OCI-LY1 (cell line): Measurements from ENCODE around the gene PCNT.
"Not testable (repeated sequence)": the region's sequence is repeated elsewhere in the genome, so short reads cannot be mapped to it uniquely, and the experiment has no call there.

ENCODE experiments used
- H2AFZ ChIP-seq: fragments of 200-600 bp; sonication (generic), shearing (Covaris generic); 2 replicates; pipeline ENCODE4 v1.6.0; 2014; ENCODE audit warnings: antibody characterized with exemption, mild to moderate bottlenecking, low read length
- H3F3A ChIP-seq: fragments of 200-600 bp; sonication (generic), shearing (Covaris generic); 2 replicates; pipeline ENCODE4 v1.6.0; 2014; ENCODE audit warnings: mild to moderate bottlenecking, antibody characterized with exemption, low read length, moderate library complexity; ENCODE audit not compliant: insufficient read depth
- H3K27ac ChIP-seq: fragments of 200-600 bp; sonication (generic); 2 replicates; pipeline ENCODE4 v1.5.1; 2014; ENCODE audit warnings: low read length, mixed run types, mild to moderate bottlenecking, low read depth; ENCODE audit not compliant: poor library complexity, severe bottlenecking
- H3K27me3 ChIP-seq: fragments of 200-600 bp; sonication (generic); 2 replicates; pipeline ENCODE4 v1.6.0; 2014; ENCODE audit warnings: antibody characterized with exemption, mild to moderate bottlenecking, low read length, moderate library complexity; ENCODE audit not compliant: insufficient read depth
- H3K36me3 ChIP-seq: fragments of 200-600 bp; sonication (generic); 2 replicates; pipeline ENCODE4 v1.6.1; 2014; ENCODE audit warnings: mild to moderate bottlenecking, antibody characterized with exemption, low read length, moderate library complexity, mixed read lengths; ENCODE audit not compliant: insufficient read depth
- H3K4me1 ChIP-seq: fragments of 200-600 bp; sonication (generic); 2 replicates; pipeline ENCODE4 v1.5.1; 2014; ENCODE audit warnings: mild to moderate bottlenecking, low read length, moderate library complexity; ENCODE audit not compliant: insufficient read depth, severe bottlenecking
- H3K4me2 ChIP-seq: fragments of 200-600 bp; sonication (generic), shearing (Covaris generic); 2 replicates; pipeline ENCODE4 v1.6.1; 2014; ENCODE audit warnings: low read length
- H3K4me3 ChIP-seq: fragments of 200-600 bp; sonication (generic); 2 replicates; pipeline ENCODE4 v1.5.1; 2014; ENCODE audit warnings: low read length, low read depth, mild to moderate bottlenecking, mixed read lengths; ENCODE audit not compliant: poor library complexity, severe bottlenecking
- H3K79me2 ChIP-seq: fragments of 200-600 bp; shearing (Covaris generic); 2 replicates; pipeline ENCODE4 v1.6.1; 2016; ENCODE audit warnings: mixed run types, low read length, mixed read lengths; ENCODE audit not compliant: insufficient read depth
- H3K9ac ChIP-seq: fragments of 200-600 bp; sonication (generic), shearing (Covaris generic); 2 replicates; pipeline ENCODE4 v1.6.1; 2014; ENCODE audit warnings: mild to moderate bottlenecking, low read length, mixed read lengths
- H3K9me2 ChIP-seq: fragments of 200-600 bp; sonication (generic), shearing (Covaris generic); 2 replicates; pipeline ENCODE4 v1.6.1; 2014; ENCODE audit warnings: low read depth, mild to moderate bottlenecking, low read length, mixed read lengths
- H3K9me3 ChIP-seq: fragments of 200-600 bp; shearing (Covaris generic); 2 replicates; pipeline ENCODE4 v1.6.1; 2014; ENCODE audit warnings: low read length, mixed read lengths
- H4K20me1 ChIP-seq: fragments of 200-600 bp; sonication (generic), shearing (Covaris generic); 2 replicates; pipeline ENCODE4 v1.6.0; 2016; ENCODE audit warnings: mild to moderate bottlenecking, low read length; ENCODE audit not compliant: insufficient read depth
- EZH2 ChIP-seq: fragments of 200-600 bp; sonication (generic), shearing (Covaris generic); IDR thresholded peaks from 2 replicates; pipeline ENCODE4 v1.8.0; 2017; ENCODE audit warnings: borderline replicate concordance, mixed run types, mild to moderate bottlenecking, antibody characterized with exemption, low read length, moderate library complexity, mixed read lengths
- TF ChIP-seq, protein P1 (sequence below): fragments of 200-600 bp; sonication (generic), shearing (Covaris generic); IDR thresholded peaks from 2 replicates; pipeline ENCODE4 v1.5.1; 2017; ENCODE audit warnings: mild to moderate bottlenecking, antibody characterized with exemption, low read length, moderate library complexity, mixed read lengths

The PCNT gene

DNA sequence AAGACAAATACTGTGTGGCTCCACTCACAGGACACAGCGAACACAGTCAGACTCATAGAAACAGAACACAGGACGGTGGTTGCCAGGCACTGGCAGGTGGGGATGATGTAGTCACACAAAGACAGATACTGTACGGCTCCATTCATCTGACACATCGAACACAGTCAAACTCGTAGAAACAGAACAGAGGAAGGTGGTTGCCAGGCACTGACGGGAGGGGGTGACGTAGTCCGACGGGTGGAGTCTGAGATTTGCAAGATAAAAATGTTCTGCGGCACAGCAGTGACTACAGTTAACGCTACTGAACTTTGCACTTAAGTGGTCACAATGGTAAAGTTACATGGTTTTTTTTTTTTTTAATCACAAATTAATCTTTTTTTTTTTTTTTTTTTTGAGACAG, 19.0 kb upstream of the PCNT start:
- no peaks in the 10 kb centered on the region for H3K9me3 ChIP-seq
- H3K79me2 ChIP-seq: no peaks in the 10 kb centered on the region
- H3K4me3 ChIP-seq: no peak overlapping the region
- H3K4me2 ChIP-seq: no peak overlapping the region
- no peak for TF ChIP-seq EZH2
- TF ChIP-seq, protein P1, sequence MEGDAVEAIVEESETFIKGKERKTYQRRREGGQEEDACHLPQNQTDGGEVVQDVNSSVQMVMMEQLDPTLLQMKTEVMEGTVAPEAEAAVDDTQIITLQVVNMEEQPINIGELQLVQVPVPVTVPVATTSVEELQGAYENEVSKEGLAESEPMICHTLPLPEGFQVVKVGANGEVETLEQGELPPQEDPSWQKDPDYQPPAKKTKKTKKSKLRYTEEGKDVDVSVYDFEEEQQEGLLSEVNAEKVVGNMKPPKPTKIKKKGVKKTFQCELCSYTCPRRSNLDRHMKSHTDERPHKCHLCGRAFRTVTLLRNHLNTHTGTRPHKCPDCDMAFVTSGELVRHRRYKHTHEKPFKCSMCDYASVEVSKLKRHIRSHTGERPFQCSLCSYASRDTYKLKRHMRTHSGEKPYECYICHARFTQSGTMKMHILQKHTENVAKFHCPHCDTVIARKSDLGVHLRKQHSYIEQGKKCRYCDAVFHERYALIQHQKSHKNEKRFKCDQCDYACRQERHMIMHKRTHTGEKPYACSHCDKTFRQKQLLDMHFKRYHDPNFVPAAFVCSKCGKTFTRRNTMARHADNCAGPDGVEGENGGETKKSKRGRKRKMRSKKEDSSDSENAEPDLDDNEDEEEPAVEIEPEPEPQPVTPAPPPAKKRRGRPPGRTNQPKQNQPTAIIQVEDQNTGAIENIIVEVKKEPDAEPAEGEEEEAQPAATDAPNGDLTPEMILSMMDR: no peak
- H3K36me3 ChIP-seq: peaks cover 65% of the 10 kb centered on the region
- no peak overlapping the region for H3K9ac ChIP-seq
- no peaks in the 10 kb centered on the region for H4K20me1 ChIP-seq
- no peaks in the 10 kb centered on the region for H3K4me1 ChIP-seq
- no peak overlapping the region for H2AFZ ChIP-seq
- H3K9me2 ChIP-seq: no peaks in the 10 kb centered on the region
- no peaks in the 10 kb centered on the region for H3F3A ChIP-seq
- H3K27ac ChIP-seq: no peak overlapping the region
- no peaks in the 10 kb centered on the region for H3K27me3 ChIP-seq

DNA sequence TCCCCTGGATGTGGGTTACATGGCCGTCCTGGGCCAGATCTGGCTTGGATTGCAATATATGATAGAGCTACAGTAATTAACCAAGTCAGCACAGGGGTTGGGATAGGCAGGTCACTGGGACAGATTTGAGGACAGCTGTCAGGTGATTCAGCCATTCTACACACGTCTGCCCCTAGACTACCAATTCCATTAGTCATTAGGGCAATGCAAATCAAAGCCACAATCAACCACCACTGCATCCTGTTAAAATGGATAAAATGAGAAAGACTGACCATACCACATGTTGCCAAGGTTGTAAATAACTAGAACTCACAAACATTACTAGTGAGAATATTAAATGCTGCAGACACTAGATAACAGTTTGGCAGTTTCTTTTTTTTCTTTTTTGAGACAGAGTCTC, 16.3 kb upstream of the PCNT start:
- no peak overlapping the region for H3K4me3 ChIP-seq
- H3F3A ChIP-seq: no peaks in the 10 kb centered on the region
- no peak for TF ChIP-seq EZH2
- TF ChIP-seq, protein P1: no peak
- no peak overlapping the region for H2AFZ ChIP-seq
- H3K27ac ChIP-seq: no peak overlapping the region
- no peak overlapping the region for H3K9ac ChIP-seq
- H3K4me1 ChIP-seq: no peaks in the 10 kb centered on the region
- peaks cover 55% of the 10 kb centered on the region for H3K36me3 ChIP-seq
- H4K20me1 ChIP-seq: no peaks in the 10 kb centered on the region
- no peaks in the 10 kb centered on the region for H3K27me3 ChIP-seq
- H3K9me2 ChIP-seq: no peaks in the 10 kb centered on the region
- H3K9me3 ChIP-seq: no peaks in the 10 kb centered on the region
- H3K79me2 ChIP-seq: no peaks in the 10 kb centered on the region
- H3K4me2 ChIP-seq: no peak overlapping the region

DNA sequence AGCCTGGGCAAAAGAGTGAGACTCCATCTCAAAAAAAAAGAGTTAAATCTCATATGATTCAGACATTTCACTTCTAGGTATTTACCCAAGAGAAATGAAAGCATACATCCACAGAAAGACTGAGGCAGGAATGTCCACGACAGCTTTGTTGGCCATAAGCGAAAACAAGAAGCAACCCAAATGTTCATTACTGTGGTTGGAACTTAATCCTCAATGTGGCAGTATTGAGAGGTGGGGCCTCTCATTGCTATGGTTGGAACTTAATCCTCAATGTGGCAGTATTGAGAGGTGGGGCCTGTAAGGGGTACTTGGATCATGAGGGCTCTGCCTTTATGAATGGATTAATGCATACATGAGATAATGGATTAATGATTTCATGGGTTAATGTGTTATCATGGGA, 15.5 kb upstream of the PCNT start:
- Histone ChIP-seq H3K9ac (no peak overlapping the region), H2AFZ (no peak overlapping the region), H3K4me1 (no peaks in the 10 kb centered on the region), H3K4me3 (no peak overlapping the region), H3K79me2 (no peaks in the 10 kb centered on the region), H4K20me1 (no peaks in the 10 kb centered on the region), H3K36me3 (peaks cover 58% of the 10 kb centered on the region), H3K4me2 (no peak overlapping the region), H3K9me3 (no peaks in the 10 kb centered on the region), H3K9me2 (no peaks in the 10 kb centered on the region), H3K27ac (no peak overlapping the region), H3K27me3 (no peaks in the 10 kb centered on the region), H3F3A (no peaks in the 10 kb centered on the region)
- no peak for TF ChIP-seq EZH2
- TF ChIP-seq, protein P1: no peak

DNA sequence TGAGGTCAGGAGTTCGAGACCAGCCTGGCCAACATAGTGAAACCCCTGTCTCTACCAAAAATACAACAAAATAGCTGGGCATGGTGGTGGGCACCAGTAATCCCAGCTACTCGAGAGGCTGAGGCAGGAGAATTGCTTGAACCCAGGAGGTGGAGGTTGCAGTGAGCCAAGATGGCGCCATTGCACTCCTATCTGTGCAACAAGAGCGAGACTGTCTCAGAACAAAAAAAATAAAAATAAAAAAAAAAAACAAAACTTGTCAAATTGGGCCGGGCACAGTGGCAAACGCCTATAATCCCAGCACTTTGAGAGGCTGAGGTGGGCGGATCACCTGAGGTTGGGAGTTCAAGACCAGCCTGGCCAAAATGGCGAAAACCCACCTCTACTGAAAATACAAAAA, 13.7 kb upstream of the PCNT start:
- not testable (repeated sequence) for H3F3A ChIP-seq, H3K79me2 ChIP-seq, H3K9me3 ChIP-seq, H3K9ac ChIP-seq, H4K20me1 ChIP-seq, H3K4me2 ChIP-seq, H3K27me3 ChIP-seq, H3K4me1 ChIP-seq, H2AFZ ChIP-seq, H3K4me3 ChIP-seq, H3K27ac ChIP-seq, H3K9me2 ChIP-seq
- H3K36me3 ChIP-seq: peaks cover 66% of the 10 kb centered on the region
